Measurements from ENCODE around the gene WNT7B. TPM values are rescaled to one million over a fixed set of nuclear protein-coding genes. Genes with fewer than 3 reads are reported as not detected.

Gene WNT7B
- total and polyA plus RNA-seq, 8 donors, result 0.06 to 2.0 TPM; not detected in 6

- Histone ChIP-seq H3K27ac (no peak overlapping the region), H3K4me1 (peaks cover 5 to 27% (median 11%) of the 10 kb centered on the region in 4 donors), H3K9me3 (peaks cover 0 to 11% (median 9%) of the 10 kb centered on the region in 4 donors), H3K27me3 (peaks cover 0 to 47% (median 0%) of the 10 kb centered on the region in 3 donors), H3K36me3 (no peaks in the 10 kb centered on the region), H3K4me3 (no peak overlapping the region)
- intact Hi-C loops (cut with DNase I; ENCODE audit: low total_unique reads), result no loop called here
- TF ChIP-seq POLR2A (IDR thresholded peaks at IDR 0.05), result no peak
- DNase-seq, result no peak
- 91 to 100% (median 95%) methylated on average over 1 to 2 of the region's 2 CpGs; no CpG with 5 or more reads in 1 of the 5 donors for WGBS, 5 donors
Measured at GRCh38 chr22:45915151-45915550, 61.8 kb downstream of the WNT7B start.

- WGBS, 5 donors, result 91 to 100% (median 95%) methylated on average over 2 of the region's 2 CpGs
- Histone ChIP-seq H3K27ac (no peak overlapping the region), H3K4me3 (no peak overlapping the region), H3K9me3 (peaks cover 0 to 11% (median 9%) of the 10 kb centered on the region in 4 donors), H3K27me3 (peaks cover 0 to 38% (median 0%) of the 10 kb centered on the region in 3 donors), H3K36me3 (no peaks in the 10 kb centered on the region), H3K4me1 (peaks cover 0 to 19% (median 6%) of the 10 kb centered on the region in 4 donors)
- DNase-seq, result no peak
- intact Hi-C loops (cut with DNase I; ENCODE audit: low total_unique reads), result no loop called here
- no peak for TF ChIP-seq POLR2AphosphoS5 (IDR thresholded peaks at IDR 0.05)
- TF ChIP-seq EP300 (IDR thresholded peaks at IDR 0.05), result no peak
- no peak for TF ChIP-seq CTCF (IDR thresholded peaks at IDR 0.05)
- no peak for TF ChIP-seq POLR2A (IDR thresholded peaks at IDR 0.05)
Measured at GRCh38 chr22:45914309-45914708, 62.7 kb downstream of the WNT7B start.

GRCh38 chr22:45912910-45913309 lies 64.1 kb downstream of the WNT7B start:
- intact Hi-C loops (cut with DNase I; ENCODE audit: low total_unique reads), result no loop called here
- no peak for DNase-seq
- Histone ChIP-seq H3K4me1 (peaks cover 0 to 6% (median 0%) of the 10 kb centered on the region in 4 donors), H3K27ac (no peak overlapping the region), H3K27me3 (peaks cover 0 to 36% (median 0%) of the 10 kb centered on the region in 3 donors), H3K36me3 (no peaks in the 10 kb centered on the region), H3K9me3 (peaks cover 0 to 11% (median 9%) of the 10 kb centered on the region in 4 donors), H3K4me3 (no peak overlapping the region)
- no peak for TF ChIP-seq POLR2A (IDR thresholded peaks at IDR 0.05)
- 63 to 81% (median 69%) methylated on average over 3 to 6 of the region's 6 CpGs for WGBS, 5 donors

- Histone ChIP-seq H3K4me3 (no peak overlapping the region), H3K4me1 (peaks cover 0 to 6% (median 0%) of the 10 kb centered on the region in 4 donors), H3K27me3 (peaks cover 0 to 40% (median 0%) of the 10 kb centered on the region in 3 donors), H3K36me3 (no peaks in the 10 kb centered on the region), H3K27ac (no peak overlapping the region), H3K9me3 (peaks cover 0 to 11% (median 9%) of the 10 kb centered on the region in 4 donors)
- DNase-seq, result peak; percentile 36 to 41
- TF ChIP-seq POLR2AphosphoS5 (IDR thresholded peaks at IDR 0.05) (no peak), EP300 (IDR thresholded peaks at IDR 0.05) (no peak), CTCF (IDR thresholded peaks at IDR 0.05) (no peak), POLR2A (IDR thresholded peaks at IDR 0.05) (no peak)
- intact Hi-C loops (cut with DNase I; ENCODE audit: low total_unique reads), result no loop called here
- 46 to 59% (median 48%) methylated on average over 22 to 27 of the region's 27 CpGs for WGBS, 5 donors
Measured at GRCh38 chr22:45911601-45912271, 65.2 kb downstream of the WNT7B start.

GRCh38 chr22:45910928-45911467 lies 66.0 kb downstream of the WNT7B start:
- TF ChIP-seq CTCF (IDR thresholded peaks at IDR 0.05) (no peak), POLR2A (IDR thresholded peaks at IDR 0.05) (no peak), POLR2AphosphoS5 (IDR thresholded peaks at IDR 0.05) (no peak), EP300 (IDR thresholded peaks at IDR 0.05) (no peak)
- peaks cover 0 to 6% (median 3%) of the 10 kb centered on the region in 4 donors for H3K4me1 ChIP-seq
- H3K36me3 ChIP-seq, result no peaks in the 10 kb centered on the region
- 80 to 85% (median 81%) methylated on average over 16 to 17 of the region's 17 CpGs for WGBS, 5 donors
- intact Hi-C loops (cut with DNase I; ENCODE audit: low total_unique reads), result no loop called here
- H3K27me3 ChIP-seq, result peaks cover 0 to 47% (median 4%) of the 10 kb centered on the region in 3 donors
- DNase-seq, result no peak
- H3K27ac ChIP-seq, result no peak overlapping the region
- H3K4me3 ChIP-seq, result no peak overlapping the region
- peaks cover 0 to 11% (median 9%) of the 10 kb centered on the region in 4 donors for H3K9me3 ChIP-seq

Data from stomach (tissue), 9 donors.